GM15510 (cell line): Measurements from ENCODE around the gene BTBD9.

ENCODE experiments used
- POLR2A ChIP-seq: IDR thresholded peaks from 3 replicates; pipeline ENCODE4 v1.6.1; 2011; ENCODE audit warnings: borderline replicate concordance; ENCODE audit not compliant: insufficient read length; ENCODE audit errors: extremely low read depth

The BTBD9 gene

DNA sequence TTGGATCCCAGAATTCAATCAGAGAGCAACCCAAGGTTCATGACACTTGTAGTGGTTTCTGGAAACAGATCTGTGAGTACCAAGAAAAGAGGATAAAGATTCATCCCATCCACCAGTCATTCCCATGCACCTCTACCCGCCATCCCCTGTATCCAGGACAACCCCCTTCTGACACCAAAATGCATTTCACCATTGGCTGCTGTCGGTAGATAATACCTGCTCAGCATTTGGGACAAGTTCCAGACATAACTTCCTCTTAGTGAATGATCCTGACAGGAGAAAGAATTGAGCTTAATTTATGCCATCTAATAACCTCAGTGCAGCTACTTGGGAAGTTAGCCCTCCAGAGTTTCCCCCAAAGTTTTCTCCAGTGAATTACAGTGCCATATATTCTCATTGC is 491.1 kb downstream of the BTBD9 start:
- no peak for TF ChIP-seq POLR2A

- no peak for TF ChIP-seq POLR2A
Observed at GRCh38 chr6:38146734-38147027, 493.0 kb downstream of the BTBD9 start.

GRCh38 chr6:38146021-38146733 is 493.6 kb downstream of the BTBD9 start:
- TF ChIP-seq POLR2A = no peak

- no peak for TF ChIP-seq POLR2A
Observed at GRCh38 chr6:38144365-38144945, 495.3 kb downstream of the BTBD9 start.

DNA sequence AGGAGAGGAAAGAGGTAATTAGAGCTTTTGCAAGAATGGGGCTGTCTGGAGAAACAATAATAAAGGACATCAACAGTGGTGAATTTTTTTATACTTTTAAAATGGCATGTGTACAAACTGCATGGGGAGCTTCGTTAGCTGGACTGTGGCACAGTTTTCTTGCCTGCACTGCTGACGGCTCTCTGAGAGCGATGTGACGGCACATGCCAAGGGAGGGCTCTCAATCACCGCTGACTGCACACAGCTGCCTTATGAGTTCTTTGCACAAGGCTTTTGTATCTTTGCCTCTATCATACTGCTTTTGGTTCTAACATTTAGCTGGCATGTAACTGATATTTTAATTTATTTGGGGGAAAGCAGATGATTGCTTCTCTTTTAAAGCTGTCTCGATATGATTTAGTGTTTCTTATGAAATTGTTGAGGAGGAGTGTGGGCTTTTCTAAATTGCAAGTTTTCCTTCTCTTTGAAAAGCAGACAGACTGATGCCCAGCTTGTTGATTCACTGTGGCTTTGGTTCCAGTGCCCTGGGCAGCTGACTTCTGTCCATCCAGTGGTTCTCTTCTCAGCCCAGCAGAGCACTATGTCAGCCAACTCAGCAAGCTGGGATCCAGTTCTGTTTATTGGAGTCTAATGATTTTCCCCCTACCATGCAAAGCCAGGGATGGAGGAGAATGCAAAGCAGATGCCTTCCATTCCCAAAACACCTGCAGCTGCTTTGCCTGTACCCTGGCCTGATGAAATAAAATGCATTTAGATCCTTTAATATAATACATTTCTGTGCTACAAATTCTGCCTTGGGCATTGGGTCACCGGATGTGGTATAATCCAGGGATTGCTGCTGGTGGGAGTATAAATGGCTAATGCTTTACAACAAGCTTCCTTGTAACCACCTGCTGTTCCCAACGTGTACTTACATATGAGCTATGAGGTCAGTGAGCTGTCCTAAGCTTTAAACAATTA is 496.3 kb downstream of the BTBD9 start:
- no peak for TF ChIP-seq POLR2A

DNA sequence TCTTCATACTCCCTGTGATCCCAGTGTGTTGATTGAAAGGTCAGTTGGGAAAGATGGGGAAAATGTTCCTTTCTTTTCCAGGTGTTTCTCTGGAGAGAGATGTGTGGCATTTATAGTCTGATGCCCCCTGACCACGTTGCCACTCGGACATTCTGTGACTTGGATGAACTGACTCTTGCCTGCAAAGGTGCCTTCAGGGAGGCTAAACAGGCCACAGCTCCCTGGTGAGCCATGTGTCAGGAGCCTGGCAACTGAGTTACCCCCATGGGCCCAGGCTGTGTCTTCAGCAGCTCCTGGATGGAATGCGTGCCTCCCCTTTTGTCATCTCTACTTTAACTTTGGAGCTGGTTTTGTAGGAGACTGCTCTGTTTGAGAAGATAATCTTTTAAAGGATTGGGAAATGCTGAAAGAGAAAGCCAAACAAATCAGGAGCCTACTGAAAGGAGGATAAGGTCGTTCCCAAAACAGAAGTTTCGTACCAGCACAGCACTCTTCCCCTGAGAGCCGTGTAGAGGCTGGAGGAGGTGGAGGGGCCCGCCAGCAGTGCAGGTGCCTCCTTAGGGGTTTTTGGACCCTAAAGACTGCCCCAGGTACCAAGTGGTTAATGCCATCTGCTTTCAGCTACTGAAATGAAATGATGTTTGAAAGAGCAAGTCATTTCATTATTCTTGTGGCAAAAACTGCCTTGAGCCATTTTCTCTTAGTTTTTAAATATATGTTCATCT is 497.4 kb downstream of the BTBD9 start:
- TF ChIP-seq POLR2A = no peak

DNA sequence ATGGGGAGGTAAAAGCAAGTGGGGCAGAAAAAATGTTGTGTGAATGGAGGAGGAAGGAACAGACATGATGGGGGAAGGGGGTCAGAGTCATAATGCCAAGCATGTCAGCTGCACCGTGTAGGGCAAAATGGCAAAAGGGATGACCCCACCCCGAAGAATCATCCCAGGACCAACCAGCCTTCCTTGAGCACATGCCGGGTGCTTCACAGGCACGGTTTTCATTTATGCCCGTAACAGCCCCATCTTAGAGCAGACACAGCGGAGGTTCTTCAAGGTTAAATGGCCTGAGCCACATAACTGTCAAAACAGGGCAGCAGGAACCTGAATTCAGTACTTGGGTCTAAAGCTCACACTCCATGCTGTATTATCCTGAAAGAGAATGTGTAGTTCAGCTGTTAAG is 498.0 kb downstream of the BTBD9 start:
- TF ChIP-seq POLR2A = no peak

- TF ChIP-seq POLR2A = no peak
Observed at GRCh38 chr6:38141085-38141484, 498.6 kb downstream of the BTBD9 start.

- no peak for TF ChIP-seq POLR2A
Observed at GRCh38 chr6:38138374-38138773, 501.4 kb downstream of the BTBD9 start.

DNA sequence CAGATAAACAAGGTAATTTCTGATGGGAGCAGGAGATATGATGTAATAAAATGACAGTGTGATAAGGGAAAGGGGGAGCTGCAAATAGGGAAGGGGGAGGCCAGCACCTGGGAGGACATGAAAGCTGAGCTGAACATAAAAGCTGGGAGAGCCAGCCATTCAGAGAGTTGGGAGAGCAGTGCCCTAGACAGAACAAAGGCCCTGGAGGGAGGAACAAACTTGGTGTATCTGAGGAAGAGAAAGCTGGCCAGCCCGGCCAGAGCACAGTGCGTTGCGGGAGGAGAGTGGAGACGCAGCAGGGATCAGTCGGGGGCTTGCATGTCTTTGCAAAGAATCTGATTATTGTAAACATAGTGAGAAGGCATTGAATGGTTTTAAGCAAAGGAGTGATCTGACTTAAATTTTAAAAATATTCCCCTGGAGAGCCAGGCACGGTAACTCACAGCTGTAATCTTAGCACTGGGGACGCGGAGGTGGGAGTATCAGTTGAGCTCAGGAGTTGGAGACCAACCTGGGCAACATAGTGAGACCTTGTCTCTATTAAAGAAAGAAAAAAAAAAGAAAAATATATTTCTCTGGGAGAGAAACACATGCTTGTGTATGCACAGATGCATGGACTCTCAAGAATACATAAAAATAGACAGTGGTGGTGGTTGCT is 502.0 kb downstream of the BTBD9 start:
- no peak for TF ChIP-seq POLR2A

DNA sequence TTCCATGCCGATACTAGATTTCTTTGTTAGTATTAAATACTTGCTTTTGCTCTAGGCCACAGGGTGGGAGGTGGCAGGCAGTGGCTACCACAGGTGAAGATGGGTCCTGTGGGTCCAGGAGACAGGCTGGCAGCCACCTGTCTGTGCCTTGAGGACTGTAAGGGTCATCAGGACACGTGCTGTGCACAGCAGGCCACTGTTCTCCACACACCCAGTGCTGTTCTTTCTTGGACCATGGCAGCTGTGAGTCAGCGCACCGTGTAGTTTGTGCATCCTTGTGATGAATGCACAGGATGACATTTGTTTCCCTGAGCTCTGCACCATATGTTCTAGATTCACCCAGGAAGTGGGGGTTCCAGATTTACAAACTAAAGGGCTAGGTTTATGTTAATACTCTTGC is 503.2 kb downstream of the BTBD9 start:
- no peak for TF ChIP-seq POLR2A

DNA sequence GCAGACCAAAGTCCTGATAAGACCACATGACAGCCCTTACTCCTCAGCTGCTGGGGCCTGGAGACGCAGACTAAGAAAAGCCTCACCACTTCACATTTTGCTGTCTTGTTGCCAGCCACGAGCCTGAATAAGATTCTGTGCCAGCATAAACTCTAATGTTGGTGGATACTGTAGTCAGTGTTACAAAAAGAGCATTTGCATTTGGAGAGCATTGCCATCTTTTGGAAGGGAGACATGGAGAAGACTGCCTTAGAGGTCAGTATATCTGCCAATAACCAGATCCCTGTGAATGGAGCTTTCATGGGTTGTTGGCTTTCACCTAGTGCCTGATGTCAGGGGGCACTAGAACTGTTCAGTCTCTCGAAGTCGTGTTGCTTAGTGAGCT is 505.0 kb downstream of the BTBD9 start:
- no peak for TF ChIP-seq POLR2A

- TF ChIP-seq POLR2A = no peak
Observed at GRCh38 chr6:38133932-38134703, 505.6 kb downstream of the BTBD9 start.

DNA sequence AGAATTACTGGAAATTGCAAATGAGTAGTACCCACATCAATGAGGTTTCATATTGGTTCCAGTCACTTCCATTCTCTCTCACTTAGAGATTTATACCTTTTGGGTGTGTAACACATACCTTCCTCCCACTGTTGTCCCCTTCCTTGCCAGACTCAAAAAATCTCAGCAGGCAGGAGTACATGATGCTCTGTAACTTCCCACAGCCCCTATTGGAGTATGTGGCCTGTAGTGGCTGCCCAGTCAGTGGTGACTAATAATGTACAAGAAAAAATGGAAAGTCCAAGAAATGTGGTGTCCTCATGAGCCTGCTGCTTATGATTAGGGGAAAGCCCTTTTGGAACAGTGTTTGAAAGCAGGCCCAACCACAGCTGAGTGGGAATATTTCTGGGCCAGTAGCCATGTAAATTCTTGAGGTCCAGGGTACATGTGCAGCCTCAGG is 508.2 kb downstream of the BTBD9 start:
- no peak for TF ChIP-seq POLR2A

DNA sequence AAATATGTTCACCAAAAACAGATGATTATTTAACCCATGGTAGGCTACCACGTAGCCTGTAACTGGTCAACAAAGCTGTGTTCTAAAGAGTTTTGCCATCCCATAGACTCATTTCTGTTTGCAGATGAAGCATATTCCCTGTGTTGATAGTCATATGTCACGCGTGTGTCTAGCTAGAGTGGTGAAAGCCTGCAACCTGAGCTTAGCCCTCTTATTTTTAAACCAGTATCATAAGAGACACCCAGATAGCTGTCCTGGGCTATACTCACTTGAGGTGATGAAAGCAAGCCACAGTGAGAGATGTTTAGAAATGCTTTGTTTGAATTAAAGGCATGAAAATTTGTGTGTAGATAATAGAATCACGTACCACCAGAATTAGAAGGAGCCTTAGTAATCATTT is 512.4 kb downstream of the BTBD9 start:
- no peak for TF ChIP-seq POLR2A

DNA sequence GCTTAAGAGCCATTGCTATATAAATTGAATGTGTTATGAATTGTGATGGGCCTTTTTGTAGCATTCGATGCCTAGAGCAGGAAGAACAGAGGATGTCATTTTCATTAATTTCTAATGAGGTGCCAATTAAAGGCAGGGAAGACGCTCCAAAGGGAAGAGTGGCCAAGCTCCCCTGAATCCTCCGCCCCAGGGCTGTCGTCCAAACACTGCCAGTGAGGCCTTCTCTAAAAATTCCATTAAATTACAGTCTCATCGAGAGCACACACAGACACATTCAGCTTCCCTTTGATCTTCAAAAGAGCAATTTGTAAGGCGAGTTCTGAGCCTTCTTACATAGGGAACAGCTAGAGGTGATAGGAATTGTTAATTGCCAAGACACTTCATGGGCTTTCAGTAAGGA is 520.2 kb downstream of the BTBD9 start:
- TF ChIP-seq POLR2A = no peak
